ENCODE data around the gene RAB17.
A peak's percentile ranks its signal among the peaks of the same experiment; 100 is the strongest.
"Not testable (repeated sequence)": the region's sequence is repeated elsewhere in the genome, so short reads cannot be mapped to it uniquely, and the experiment has no call there.

The RAB17 gene

DNA sequence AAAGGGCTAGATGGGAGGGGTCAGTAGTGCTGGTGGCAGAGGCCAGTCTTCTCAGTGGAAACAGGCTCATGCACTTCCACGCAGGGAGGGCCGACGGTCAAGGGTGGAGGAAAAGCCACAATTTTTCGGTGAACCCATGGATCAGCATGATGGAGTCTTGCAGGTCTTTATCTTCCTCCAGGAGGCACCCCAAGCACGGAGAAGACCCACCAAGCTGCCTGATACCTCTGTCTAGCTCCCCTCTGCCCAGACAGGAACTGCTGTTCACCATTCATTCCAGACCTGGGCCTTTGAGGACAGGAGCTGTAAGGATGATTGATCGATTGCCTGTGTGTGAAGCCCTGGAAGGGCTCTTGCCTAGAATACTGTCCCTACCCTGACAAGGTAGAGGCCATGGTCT lies 34.0 kb upstream of the RAB17 start:
- no peak for DNase-seq (ENCODE audit: low spot score)

DNA sequence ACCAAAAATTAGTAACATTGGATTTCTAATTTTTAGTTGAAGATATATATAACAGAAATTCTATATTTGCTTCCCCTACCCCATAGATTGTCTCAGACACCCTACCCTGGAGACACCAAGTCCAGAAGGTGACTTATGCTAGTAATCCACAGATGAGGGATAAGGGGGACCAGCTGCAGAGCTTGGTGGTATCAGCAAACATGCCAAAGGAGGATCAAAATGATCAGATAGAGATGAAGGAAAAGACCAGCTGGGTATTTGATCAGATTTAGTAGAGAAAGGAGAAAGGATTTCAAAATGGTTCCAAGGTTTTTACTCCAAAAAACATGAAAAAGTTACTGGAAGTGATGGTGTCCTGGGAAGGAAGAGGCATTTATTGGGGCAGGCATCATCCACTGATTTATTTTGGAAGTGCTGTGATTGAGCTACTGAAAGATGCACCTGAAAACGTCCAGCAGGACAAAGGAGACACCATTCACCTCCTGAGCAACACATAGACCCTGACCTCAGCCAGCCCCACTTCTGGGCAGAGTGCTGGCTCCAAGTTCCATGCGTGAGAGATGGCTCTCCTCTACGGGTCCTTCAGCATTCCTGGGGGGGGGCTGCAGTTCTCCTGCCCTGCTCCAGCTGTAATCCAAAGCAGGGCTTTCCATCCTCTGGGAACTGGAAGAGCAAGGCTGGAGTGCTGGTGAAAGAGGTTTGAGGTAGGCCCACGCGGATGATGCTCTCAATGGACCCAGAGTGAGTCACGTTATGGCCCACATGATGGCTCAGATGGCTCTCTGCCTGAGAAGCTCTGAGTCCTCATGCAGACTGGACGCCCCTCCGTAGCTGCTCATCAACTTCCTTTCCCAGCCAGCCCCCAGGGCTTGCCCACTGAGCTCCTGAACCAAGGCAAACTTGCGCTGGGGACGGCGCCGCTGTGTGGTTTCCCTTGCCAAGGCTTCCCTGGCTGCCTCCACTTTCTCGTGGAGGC lies 33.2 kb upstream of the RAB17 start:
- no peak for DNase-seq (ENCODE audit: low spot score)

DNA sequence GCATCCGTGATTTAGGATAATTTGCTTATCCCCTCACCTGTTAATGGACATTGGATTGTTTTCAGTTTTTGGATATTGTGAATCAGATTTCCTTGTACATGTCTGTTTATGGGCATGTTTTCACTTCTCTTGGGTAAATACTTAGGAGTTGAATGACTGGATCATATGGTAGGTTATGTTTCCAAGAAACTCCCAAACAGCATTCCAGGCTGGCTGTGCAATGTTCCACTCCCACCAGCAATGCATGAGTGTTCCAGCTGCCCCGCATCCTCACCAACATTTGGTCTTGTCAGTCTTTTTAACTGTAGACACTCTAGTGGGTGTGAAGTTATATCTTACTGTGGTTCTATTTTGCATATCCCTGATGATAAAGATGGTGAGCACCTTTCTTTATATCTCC lies 27.9 kb upstream of the RAB17 start:
- peak; percentile 62 for DNase-seq (ENCODE audit: low spot score)

DNA sequence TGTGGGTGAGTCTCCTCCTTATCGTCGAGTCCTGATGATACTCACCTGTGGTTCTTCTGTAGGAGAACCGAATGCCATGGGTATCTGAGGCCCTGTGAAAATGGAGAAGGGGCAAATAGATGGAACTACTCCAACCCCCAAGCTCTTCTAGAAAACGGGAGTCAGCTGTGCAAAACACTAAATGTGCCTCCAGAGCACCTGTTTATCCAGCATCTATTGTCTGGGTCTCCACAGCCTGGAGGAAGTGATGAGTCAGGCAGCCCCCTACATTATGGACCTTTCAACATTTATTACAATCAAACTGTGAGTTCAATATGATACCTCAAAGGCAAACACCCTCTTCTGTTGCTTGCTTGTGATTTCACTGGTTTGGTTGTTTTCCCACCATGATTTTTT lies 27.1 kb upstream of the RAB17 start:
- no peak for DNase-seq (ENCODE audit: low spot score)

- DNase-seq (ENCODE audit: low spot score) = peak; percentile 82
Observed at GRCh38 chr2:237616734-237617586, 26.4 kb upstream of the RAB17 start.

DNA sequence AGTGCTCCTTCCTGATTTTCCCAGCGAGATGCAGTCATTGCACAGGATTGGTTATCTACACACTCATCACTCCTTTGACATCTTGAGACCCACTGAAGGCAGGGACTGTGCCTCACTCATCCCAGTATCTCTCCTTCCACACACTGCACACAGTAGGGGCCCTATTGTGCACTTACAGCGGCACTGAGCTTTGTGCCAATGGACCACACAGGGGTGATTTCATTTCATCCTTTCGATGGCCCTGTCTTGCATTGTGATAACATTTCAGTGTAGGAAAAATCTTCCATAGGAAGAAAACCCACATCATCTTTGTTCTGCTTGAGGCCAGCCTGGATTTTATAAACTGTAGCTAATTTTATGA lies 25.8 kb upstream of the RAB17 start:
- no peak for DNase-seq (ENCODE audit: low spot score)

DNA sequence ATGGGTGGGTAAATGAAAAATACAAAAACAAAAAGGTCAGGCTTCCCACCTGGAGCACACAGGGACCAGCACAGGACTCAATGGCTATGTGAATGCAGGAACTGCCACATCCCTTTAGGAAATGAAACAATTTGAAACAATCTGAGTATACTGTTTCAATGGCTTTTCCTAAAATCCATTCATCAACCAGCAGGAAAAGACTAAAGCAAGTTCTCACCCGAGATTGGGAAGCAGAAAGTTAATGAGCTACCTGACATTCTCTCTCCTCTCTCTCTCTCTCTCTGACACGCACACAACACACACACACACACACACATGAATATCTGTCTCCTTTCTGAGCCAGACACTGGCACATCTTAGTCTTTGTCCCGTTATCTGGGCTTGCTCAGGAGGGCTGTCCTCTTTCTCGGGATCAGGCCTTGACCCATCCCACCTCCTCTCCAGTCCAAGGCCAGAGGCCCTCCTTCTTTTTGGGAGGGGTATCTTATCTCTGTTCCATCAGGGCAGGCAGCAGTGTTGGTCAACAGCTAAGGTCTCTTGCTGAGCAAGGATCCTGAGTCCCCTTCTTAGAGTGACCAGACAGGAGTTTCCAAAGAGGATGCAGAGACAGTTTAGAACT lies 25.2 kb upstream of the RAB17 start:
- no peak for DNase-seq (ENCODE audit: low spot score)

GRCh38 chr2:237614151-237614720 lies 23.7 kb upstream of the RAB17 start:
- DNase-seq (ENCODE audit: low spot score) = no peak

DNA sequence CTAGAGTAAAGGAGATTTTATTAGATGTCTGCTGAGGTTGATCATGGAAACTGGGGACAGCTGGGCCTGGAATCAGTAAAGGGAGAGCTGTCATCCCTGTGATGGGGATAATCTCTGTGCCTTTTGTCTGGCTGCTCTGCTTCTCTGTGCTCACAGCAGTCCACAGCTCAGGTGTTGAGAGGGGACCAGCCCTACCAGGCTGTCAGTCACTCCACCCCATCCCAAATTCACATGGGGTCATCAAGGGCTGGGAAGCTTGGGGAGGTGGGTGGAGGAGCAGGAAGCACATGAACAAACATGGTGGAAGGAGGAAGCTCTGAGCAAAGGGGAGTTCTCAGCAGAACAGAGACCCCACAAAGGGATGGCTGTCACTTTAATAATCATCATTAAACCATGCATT lies 23.1 kb upstream of the RAB17 start:
- no peak for DNase-seq (ENCODE audit: low spot score)

DNA sequence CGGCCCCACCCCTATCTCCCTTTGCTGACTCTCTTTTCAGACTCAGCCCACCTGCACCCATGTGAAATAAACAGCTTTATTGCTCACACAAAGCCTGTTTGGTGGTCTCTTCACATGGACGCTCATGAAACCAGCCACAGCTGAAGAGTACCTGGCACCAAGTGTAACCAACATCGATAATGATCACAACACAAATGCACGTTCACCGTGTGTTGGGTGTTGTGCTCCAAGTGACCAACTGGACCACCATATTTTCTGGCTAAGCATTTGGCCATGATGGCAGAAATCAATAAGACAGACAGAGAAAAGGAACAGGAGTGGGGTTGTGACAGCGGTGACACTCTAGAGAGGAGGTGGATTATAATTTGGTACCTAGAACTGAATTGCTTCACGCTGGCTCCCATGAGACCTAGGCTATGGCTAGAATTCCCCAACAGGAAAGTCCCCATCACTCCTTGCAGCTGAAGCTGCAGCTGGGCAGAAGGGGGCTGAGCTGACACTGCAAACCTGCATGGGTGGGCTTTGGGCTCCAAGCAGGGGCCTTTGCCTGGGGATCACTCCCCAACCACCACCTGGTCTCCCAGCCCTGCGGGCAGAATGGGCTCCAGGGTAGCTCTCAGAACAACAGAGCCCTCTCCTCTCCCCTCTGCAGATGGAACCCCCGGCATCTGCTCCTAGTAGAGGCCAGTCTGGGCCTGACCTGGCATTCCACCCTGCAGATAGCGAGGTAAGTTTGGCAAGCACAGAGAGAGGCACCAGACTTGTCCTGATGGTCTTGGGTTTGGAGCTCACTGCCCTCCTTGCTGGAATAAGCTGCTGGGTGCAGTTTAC lies 22.2 kb upstream of the RAB17 start:
- DNase-seq (ENCODE audit: low spot score) = no peak

- not testable (repeated sequence) for DNase-seq (ENCODE audit: low spot score)
Observed at GRCh38 chr2:237606522-237606921, 16.0 kb upstream of the RAB17 start.

DNA sequence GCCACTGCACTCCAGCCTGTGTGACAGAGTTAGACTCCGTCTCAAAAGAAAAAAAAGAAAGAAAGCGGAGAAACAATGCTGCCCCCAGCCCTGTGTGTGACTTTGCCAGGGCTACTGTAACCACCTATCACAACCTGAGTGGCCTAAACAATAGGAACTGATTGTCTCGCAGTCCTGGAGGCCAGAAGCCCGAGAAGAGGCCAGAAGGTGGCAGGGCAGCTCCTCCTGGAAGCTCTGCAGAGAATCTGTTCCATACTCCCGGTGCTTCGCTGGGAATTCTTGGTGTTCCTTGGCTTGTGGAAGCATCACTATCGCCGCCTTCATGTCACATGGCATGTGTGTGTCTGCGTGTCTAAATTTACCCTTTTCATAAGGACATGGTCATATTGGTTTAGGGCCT lies 14.4 kb upstream of the RAB17 start:
- peak; percentile 60 for DNase-seq (ENCODE audit: low spot score)

- no peak for DNase-seq (ENCODE audit: low spot score)
Observed at GRCh38 chr2:237604391-237604790, 13.9 kb upstream of the RAB17 start.

DNA sequence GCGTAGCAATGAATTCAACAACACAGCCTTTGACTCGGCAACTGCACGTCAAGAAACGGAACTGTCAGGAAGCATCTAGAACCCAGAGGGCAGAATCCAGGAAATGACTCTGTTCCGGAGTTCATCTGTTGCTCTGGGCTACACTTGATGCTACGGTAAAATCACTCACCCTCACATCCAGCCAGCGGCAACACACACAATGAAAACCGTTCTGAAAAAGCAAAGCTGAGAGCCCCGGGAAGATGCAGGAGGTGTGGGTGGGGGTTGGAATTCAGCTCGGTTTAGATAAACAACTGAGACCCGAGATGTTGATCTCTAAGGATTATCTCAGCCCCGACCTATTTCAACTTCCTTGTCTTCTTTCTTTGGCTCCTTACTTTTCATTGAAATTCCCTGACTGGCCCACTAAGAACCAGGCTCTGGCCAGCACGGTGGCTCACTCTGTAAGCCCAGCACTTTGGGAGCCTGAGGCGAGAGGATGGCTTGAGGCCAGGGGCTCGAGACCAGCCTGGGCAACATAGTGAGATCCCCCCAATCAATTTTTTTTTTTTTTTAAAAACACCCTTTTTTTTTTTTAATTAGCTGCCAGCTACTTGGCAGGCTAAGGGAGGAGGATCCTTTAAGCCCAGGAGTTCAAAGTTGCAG lies 13.3 kb upstream of the RAB17 start:
- DNase-seq (ENCODE audit: low spot score) = peak; percentile 65

- no peak for DNase-seq (ENCODE audit: low spot score)
Observed at GRCh38 chr2:237603049-237603717, 12.6 kb upstream of the RAB17 start.

DNA sequence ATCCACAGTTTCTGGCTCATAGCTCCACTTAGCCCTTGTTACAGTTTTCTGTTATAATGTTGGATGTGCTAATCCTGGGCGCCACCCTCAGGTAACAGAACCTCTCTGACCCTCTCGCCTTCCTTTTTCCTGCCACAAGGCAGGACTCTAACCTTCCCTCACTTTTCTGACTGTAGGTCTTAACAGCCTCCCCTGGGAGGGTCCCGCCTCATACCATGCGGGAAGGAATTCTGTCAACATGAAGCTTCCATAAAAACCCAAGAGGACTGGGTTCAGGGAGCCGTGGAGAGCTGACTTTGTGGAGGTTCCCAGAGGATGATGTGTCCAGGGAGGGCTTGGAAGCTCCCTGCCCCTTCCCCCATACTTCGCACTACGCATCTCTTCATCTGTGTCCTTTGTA lies 11.9 kb upstream of the RAB17 start:
- no peak for DNase-seq (ENCODE audit: low spot score)

GRCh38 chr2:237601453-237602116 lies 11.1 kb upstream of the RAB17 start:
- no peak for DNase-seq (ENCODE audit: low spot score)

GRCh38 chr2:237600205-237600846 lies 9.8 kb upstream of the RAB17 start:
- peak; percentile 81 for DNase-seq (ENCODE audit: low spot score)

GRCh38 chr2:237599465-237600110 lies 9.1 kb upstream of the RAB17 start:
- no peak for DNase-seq (ENCODE audit: low spot score)

Measured in hepatic stellate cell (primary cell).